ENCODE measurements around the gene MSH5.
A peak's percentile ranks its signal among the peaks of the same experiment; 100 is the strongest.
"Not testable (repeated sequence)": the region's sequence is repeated elsewhere in the genome, so short reads cannot be mapped to it uniquely, and the experiment has no call there.

Gene MSH5

GRCh38 chr6:31778999-31779885 lies 39.4 kb downstream of the MSH5 start:
- no peak for DNase-seq (ENCODE audit: low spot score)

- DNase-seq (ENCODE audit: low spot score): no peak
These were observed 40.1 kb downstream of the MSH5 start for GRCh38 chr6:31779908-31780307.

- DNase-seq (ENCODE audit: low spot score): no peak
These were observed 40.9 kb downstream of the MSH5 start for GRCh38 chr6:31780507-31781243.

- DNase-seq (ENCODE audit: low spot score): no peak
These were observed 41.7 kb downstream of the MSH5 start for GRCh38 chr6:31781244-31782125.

GRCh38 chr6:31782126-31782855 lies 42.5 kb downstream of the MSH5 start:
- no peak for DNase-seq (ENCODE audit: low spot score)

GRCh38 chr6:31784098-31784925 lies 44.5 kb downstream of the MSH5 start:
- DNase-seq (ENCODE audit: low spot score): no peak

GRCh38 chr6:31785475-31785874 lies 45.7 kb downstream of the MSH5 start:
- no peak for DNase-seq (ENCODE audit: low spot score)

GRCh38 chr6:31791324-31792089 lies 51.7 kb downstream of the MSH5 start:
- no peak for DNase-seq (ENCODE audit: low spot score)

- no peak for DNase-seq (ENCODE audit: low spot score)
These were observed 52.2 kb downstream of the MSH5 start for GRCh38 chr6:31792090-31792374.

GRCh38 chr6:31792761-31793171 lies 53.0 kb downstream of the MSH5 start:
- no peak for DNase-seq (ENCODE audit: low spot score)

GRCh38 chr6:31793927-31794245 lies 54.1 kb downstream of the MSH5 start:
- DNase-seq (ENCODE audit: low spot score): not testable (repeated sequence)

- no peak for DNase-seq (ENCODE audit: low spot score)
These were observed 54.6 kb downstream of the MSH5 start for GRCh38 chr6:31794294-31794865.

GRCh38 chr6:31794866-31795615 lies 55.2 kb downstream of the MSH5 start:
- no peak for DNase-seq (ENCODE audit: low spot score)

- peak; percentile 81 for DNase-seq (ENCODE audit: low spot score)
These were observed 56.0 kb downstream of the MSH5 start, which contains the start of gene VARS1 for GRCh38 chr6:31795616-31796298. Gene VARS1 (minus strand): TSS chr6:31795752. CDS start chr6:31795217, 535 bp downstream.

- no peak for DNase-seq (ENCODE audit: low spot score)
These were observed 57.2 kb downstream of the MSH5 start for GRCh38 chr6:31796993-31797385.

- DNase-seq (ENCODE audit: low spot score): peak; percentile 65
These were observed 57.8 kb downstream of the MSH5 start for GRCh38 chr6:31797588-31797987.

GRCh38 chr6:31799781-31800180 lies 60.0 kb downstream of the MSH5 start:
- DNase-seq (ENCODE audit: low spot score): no peak

Measured in CD4-positive, alpha-beta T cell treated with Interleukin-6 at 100 ng/mL for 8 hours (primary cell).